ENCODE measurements around the gene IL17RA.

GRCh38 chr22:17100621-17101020 is 15.8 kb downstream of the IL17RA start:
- TF ChIP-seq RAD21 (IDR thresholded peaks at IDR 0.05): no peak
- no peak for TF ChIP-seq CTCF (IDR thresholded peaks at IDR 0.05; ENCODE audit: low read depth, low read length, missing input control)
- no peak for TF ChIP-seq NR2F2 (IDR thresholded peaks at IDR 0.05)
- TF ChIP-seq, protein P1, sequence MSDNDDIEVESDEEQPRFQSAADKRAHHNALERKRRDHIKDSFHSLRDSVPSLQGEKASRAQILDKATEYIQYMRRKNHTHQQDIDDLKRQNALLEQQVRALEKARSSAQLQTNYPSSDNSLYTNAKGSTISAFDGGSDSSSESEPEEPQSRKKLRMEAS (IDR thresholded peaks at IDR 0.05): no peak
- no peak for TF ChIP-seq JUND (IDR thresholded peaks at IDR 0.05)
- TF ChIP-seq YY1 (IDR thresholded peaks at IDR 0.05): no peak
